Sigmoid colon (tissue), 4 donors: ENCODE data around the gene PRKG1.

Experiments
- EP300 ChIP-seq, 4 donors: sonication (generic); formaldehyde crosslinking; IDR thresholded peaks; one replicate each; pipeline ENCODE4 v1.6.1; 2017; ENCODE audit warnings: antibody characterized with exemption in 4 of 4
- POLR2A ChIP-seq, 2 donors: fragments of 450-650 bp; IDR thresholded peaks; one replicate each; pipeline ENCODE4 v1.6.1; 2016; ENCODE audit warnings: antibody characterized with exemption in 2 of 2, mild to moderate bottlenecking in 2 of 2, moderate library complexity in 2 of 2
- POLR2AphosphoS5 ChIP-seq, 4 donors: sonication (generic); formaldehyde crosslinking; IDR thresholded peaks; one replicate each; pipeline ENCODE4 v1.6.1; 2017; ENCODE audit warnings: antibody characterized with exemption in 4 of 4
- TF ChIP-seq, protein P1 (sequence below), 4 experiments: fragments of 450-650 bp in 3 of 4; fragments of 200-600 bp in 1 of 4; IDR thresholded peaks; one replicate each; pipeline ENCODE4 v1.5.1; 2016 to 2019; ENCODE audit warnings: antibody characterized with exemption in 4 of 4, mild to moderate bottlenecking in 3 of 4, moderate library complexity in 2 of 4

GRCh38 chr10:51876503-51876902, 802.2 kb downstream of the PRKG1 start:
- no peak for TF ChIP-seq POLR2A (IDR thresholded peaks at IDR 0.05)
- TF ChIP-seq, protein P1, sequence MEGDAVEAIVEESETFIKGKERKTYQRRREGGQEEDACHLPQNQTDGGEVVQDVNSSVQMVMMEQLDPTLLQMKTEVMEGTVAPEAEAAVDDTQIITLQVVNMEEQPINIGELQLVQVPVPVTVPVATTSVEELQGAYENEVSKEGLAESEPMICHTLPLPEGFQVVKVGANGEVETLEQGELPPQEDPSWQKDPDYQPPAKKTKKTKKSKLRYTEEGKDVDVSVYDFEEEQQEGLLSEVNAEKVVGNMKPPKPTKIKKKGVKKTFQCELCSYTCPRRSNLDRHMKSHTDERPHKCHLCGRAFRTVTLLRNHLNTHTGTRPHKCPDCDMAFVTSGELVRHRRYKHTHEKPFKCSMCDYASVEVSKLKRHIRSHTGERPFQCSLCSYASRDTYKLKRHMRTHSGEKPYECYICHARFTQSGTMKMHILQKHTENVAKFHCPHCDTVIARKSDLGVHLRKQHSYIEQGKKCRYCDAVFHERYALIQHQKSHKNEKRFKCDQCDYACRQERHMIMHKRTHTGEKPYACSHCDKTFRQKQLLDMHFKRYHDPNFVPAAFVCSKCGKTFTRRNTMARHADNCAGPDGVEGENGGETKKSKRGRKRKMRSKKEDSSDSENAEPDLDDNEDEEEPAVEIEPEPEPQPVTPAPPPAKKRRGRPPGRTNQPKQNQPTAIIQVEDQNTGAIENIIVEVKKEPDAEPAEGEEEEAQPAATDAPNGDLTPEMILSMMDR (IDR thresholded peaks at IDR 0.05) = no peak
- TF ChIP-seq POLR2AphosphoS5 (IDR thresholded peaks at IDR 0.05) = no peak
- TF ChIP-seq EP300 (IDR thresholded peaks at IDR 0.05) = no peak
